ENCODE results near the gene EPB41L4B.

EPB41L4B gene

DNA sequence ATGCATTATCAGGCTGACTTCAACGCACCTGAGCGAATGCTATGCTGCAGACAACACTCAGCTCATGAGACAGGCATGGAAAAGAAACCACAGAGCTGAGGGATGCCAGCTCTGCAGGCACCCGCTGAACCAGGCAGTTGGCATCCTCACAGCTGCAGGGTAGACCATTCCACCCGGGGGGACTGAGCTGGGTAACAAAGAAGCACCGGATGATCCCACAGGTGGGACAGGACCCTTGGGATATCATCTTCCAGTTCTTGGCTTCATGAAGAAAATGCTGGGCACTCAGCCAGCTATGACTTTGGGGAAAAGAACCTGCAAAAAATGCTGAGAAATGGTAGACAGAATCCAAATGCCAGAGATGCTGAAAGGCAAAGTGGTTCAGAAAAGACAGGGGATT lies 9.6 kb downstream of the EPB41L4B start:
- TF ChIP-seq, protein P1, sequence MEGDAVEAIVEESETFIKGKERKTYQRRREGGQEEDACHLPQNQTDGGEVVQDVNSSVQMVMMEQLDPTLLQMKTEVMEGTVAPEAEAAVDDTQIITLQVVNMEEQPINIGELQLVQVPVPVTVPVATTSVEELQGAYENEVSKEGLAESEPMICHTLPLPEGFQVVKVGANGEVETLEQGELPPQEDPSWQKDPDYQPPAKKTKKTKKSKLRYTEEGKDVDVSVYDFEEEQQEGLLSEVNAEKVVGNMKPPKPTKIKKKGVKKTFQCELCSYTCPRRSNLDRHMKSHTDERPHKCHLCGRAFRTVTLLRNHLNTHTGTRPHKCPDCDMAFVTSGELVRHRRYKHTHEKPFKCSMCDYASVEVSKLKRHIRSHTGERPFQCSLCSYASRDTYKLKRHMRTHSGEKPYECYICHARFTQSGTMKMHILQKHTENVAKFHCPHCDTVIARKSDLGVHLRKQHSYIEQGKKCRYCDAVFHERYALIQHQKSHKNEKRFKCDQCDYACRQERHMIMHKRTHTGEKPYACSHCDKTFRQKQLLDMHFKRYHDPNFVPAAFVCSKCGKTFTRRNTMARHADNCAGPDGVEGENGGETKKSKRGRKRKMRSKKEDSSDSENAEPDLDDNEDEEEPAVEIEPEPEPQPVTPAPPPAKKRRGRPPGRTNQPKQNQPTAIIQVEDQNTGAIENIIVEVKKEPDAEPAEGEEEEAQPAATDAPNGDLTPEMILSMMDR (IDR thresholded peaks at IDR 0.05; ENCODE audit: control insufficient read depth, extremely low read depth, insufficient read depth) = no peak
- H3K4me3 ChIP-seq (ENCODE audit: low read depth, low read length) = no peak overlapping the region
- no peak for DNase-seq (ENCODE audit: low read depth)

DNA sequence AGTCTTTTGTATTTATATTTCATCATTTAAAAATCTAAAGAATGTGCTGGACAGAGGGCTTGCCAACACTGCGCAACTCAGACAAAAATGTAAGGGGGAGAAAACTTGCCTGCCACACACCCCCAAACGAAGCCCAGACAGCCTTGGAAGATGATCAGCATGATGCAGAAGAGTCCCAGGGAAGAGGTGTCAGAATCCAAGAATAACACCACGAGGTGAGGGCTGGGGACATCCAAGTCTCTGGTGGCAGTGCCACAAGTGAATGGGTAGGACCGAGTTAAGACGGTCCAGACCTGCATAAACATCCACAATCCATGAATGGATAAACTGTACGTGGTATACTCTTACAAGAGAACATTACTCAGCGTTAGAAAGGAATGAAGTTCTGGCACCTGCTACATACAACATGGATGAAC lies 10.4 kb downstream of the EPB41L4B start:
- DNase-seq (ENCODE audit: low read depth) = no peak
- TF ChIP-seq, protein P1 (IDR thresholded peaks at IDR 0.05; ENCODE audit: control insufficient read depth, extremely low read depth, insufficient read depth) = no peak
- no peak overlapping the region for H3K4me3 ChIP-seq (ENCODE audit: low read depth, low read length)

GRCh38 chr9:109309282-109309681 lies 11.6 kb downstream of the EPB41L4B start:
- H3K4me3 ChIP-seq (ENCODE audit: low read depth, low read length) = no peak overlapping the region

GRCh38 chr9:109307380-109308240 lies 13.2 kb downstream of the EPB41L4B start:
- TF ChIP-seq, protein P1 (IDR thresholded peaks at IDR 0.05; ENCODE audit: control insufficient read depth, extremely low read depth, insufficient read depth) = no peak
- DNase-seq (ENCODE audit: low read depth) = no peak
- H3K4me3 ChIP-seq (ENCODE audit: low read depth, low read length) = no peak overlapping the region

More at GRCh38 chr9:109309282-109309681, 11.6 kb downstream of the EPB41L4B start:
- no peak for DNase-seq (ENCODE audit: low read depth)
- TF ChIP-seq, protein P1 (IDR thresholded peaks at IDR 0.05; ENCODE audit: control insufficient read depth, extremely low read depth, insufficient read depth) = no peak

GRCh38 chr9:109305801-109306200 lies 15.1 kb downstream of the EPB41L4B start:
- no peak overlapping the region for H3K4me3 ChIP-seq (ENCODE audit: low read depth, low read length)
- DNase-seq (ENCODE audit: low read depth) = no peak
- TF ChIP-seq, protein P1 (IDR thresholded peaks at IDR 0.05; ENCODE audit: control insufficient read depth, extremely low read depth, insufficient read depth) = no peak

GRCh38 chr9:109304347-109304746 lies 16.5 kb downstream of the EPB41L4B start:
- DNase-seq (ENCODE audit: low read depth) = no peak
- TF ChIP-seq, protein P1 (IDR thresholded peaks at IDR 0.05; ENCODE audit: control insufficient read depth, extremely low read depth, insufficient read depth) = no peak
- no peak overlapping the region for H3K4me3 ChIP-seq (ENCODE audit: low read depth, low read length)
